Stomach (tissue), 4 donors: ENCODE data around the gene COTL1.

Source experiments
- EP300 ChIP-seq: sonication (generic); formaldehyde crosslinking; IDR thresholded peaks from one replicate; pipeline ENCODE4 v1.6.1; 2017; ENCODE audit warnings: antibody characterized with exemption
- TF ChIP-seq, protein P1 (sequence below), 7 experiments: fragments of 450-650 bp in 4 of 7; fragments of 200-600 bp in 3 of 7; sonication (generic) in 3 of 7; IDR thresholded peaks; one replicate each; pipeline ENCODE4 v1.5.1; 2016 to 2019; ENCODE audit warnings: antibody characterized with exemption in 7 of 7, control low read depth in 2 of 7, mild to moderate bottlenecking in 1 of 7

DNA sequence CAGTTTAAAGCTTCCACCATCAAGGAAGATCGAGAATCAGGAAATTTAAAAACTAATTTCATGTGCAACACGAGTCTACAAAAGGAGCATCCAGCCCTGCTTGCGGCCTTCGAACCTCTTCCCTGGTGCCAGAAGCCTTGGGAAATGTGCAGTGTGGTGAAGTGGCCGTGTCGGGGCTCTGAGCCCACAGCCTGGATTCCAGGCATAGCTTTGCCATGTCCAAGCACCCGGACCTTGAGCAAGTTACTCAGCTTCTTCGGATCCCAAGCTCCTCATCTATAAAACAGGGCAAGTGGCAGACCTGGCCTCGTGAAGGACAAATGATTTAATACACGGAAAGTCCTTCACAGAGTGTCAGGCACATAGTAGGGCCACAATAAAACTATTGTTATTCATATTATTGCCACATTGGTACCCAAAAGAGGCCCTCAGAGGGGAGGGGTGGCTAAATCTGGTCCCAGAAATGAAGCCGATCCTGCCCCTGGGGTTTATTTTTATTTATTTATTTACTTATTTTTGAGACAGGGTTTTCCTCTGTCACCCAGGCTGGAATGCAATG lies 34.8 kb downstream of the COTL1 start:
- TF ChIP-seq EP300 = no peak
- TF ChIP-seq, protein P1, sequence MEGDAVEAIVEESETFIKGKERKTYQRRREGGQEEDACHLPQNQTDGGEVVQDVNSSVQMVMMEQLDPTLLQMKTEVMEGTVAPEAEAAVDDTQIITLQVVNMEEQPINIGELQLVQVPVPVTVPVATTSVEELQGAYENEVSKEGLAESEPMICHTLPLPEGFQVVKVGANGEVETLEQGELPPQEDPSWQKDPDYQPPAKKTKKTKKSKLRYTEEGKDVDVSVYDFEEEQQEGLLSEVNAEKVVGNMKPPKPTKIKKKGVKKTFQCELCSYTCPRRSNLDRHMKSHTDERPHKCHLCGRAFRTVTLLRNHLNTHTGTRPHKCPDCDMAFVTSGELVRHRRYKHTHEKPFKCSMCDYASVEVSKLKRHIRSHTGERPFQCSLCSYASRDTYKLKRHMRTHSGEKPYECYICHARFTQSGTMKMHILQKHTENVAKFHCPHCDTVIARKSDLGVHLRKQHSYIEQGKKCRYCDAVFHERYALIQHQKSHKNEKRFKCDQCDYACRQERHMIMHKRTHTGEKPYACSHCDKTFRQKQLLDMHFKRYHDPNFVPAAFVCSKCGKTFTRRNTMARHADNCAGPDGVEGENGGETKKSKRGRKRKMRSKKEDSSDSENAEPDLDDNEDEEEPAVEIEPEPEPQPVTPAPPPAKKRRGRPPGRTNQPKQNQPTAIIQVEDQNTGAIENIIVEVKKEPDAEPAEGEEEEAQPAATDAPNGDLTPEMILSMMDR (IDR thresholded peaks at IDR 0.05) = no peak
